ENCODE data around the gene IL1A. TPM values are rescaled to one million over a fixed set of nuclear protein-coding genes. Genes with fewer than 3 reads are reported as not detected.
"Not testable (repeated sequence)": the region's sequence is repeated elsewhere in the genome, so short reads cannot be mapped to it uniquely, and the experiment has no call there.

Gene IL1A
- total RNA-seq (2014; rRNA removed; shearing (Covaris generic)) = not detected in 2 replicates
- polyA plus RNA-seq (2015; cell fraction: cytosol; rRNA removed) = not detected in 2 replicates
- not detected in 2 replicates for polyA plus RNA-seq (2015; cell fraction: nucleus; rRNA removed)

- DNase-seq (ENCODE audit: low read depth, low spot score) = no peak
- in situ Hi-C loops (cut with HindIII; ENCODE audit: low pct_unique_long_range_greater_than_20kb, low sequenced_read_pairs) = no loop called here
These were observed at the start of gene IL1A for GRCh38 chr2:112784199-112785189. Gene IL1A, minus strand, starts transcription at chr2:112784493. Its CDS starts 723 bp downstream, at chr2:112783770.

- in situ Hi-C loops (cut with HindIII; ENCODE audit: low pct_unique_long_range_greater_than_20kb, low sequenced_read_pairs) = no loop called here
- DNase-seq (ENCODE audit: low read depth, low spot score) = no peak
These were observed 49.7 kb upstream of the IL1A start for GRCh38 chr2:112833976-112834375.

GRCh38 chr2:112833639-112833931 is 49.3 kb upstream of the IL1A start:
- in situ Hi-C loops (cut with HindIII; ENCODE audit: low pct_unique_long_range_greater_than_20kb, low sequenced_read_pairs); DNase-seq (ENCODE audit: low read depth, low spot score): not testable (repeated sequence)

DNA sequence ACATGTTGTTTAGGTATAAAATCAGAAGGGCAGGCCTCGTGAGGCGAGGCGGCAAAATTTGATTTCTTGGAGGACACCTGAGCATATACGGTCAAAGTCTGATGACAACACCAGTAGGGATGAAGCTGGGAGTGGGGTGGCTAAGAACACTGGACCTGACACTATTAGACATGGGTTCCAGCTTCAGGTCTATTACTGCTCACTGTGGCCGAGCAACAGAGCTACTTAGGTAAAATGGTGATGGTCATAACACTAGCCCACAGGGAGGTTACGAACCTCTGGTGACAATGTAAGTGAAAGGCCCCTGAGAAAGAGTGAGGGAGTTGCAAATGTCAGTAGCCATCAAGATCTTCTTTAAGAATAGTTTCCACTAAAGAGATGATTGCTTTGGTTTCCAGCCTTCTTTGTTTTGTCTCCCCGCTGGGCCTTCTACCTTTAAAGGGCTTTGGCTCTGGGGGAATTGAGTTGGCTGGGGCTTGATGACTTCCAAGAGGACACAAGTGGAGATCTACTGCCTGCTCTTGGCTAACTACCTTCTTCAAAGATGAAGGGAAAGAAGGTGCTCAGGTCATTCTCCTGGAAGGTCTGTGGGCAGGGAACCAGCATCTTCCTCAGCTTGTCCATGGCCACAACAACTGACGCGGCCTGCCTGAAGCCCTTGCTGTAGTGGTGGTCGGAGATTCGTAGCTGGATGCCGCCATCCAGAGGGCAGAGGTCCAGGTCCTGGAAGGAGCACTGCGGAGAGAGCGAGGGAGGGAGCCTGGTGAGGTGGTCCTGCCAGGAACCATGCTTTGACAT is 48.7 kb upstream of the IL1A start:
- in situ Hi-C loops (cut with HindIII; ENCODE audit: low pct_unique_long_range_greater_than_20kb, low sequenced_read_pairs) = no loop called here
- DNase-seq (ENCODE audit: low read depth, low spot score) = no peak

- in situ Hi-C loops (cut with HindIII; ENCODE audit: low pct_unique_long_range_greater_than_20kb, low sequenced_read_pairs) = no loop called here
- no peak for DNase-seq (ENCODE audit: low read depth, low spot score)
These were observed 47.9 kb upstream of the IL1A start for GRCh38 chr2:112831946-112832840.

- in situ Hi-C loops (cut with HindIII; ENCODE audit: low pct_unique_long_range_greater_than_20kb, low sequenced_read_pairs) = no loop called here
- no peak for DNase-seq (ENCODE audit: low read depth, low spot score)
These were observed 47.2 kb upstream of the IL1A start for GRCh38 chr2:112831513-112831845.

DNA sequence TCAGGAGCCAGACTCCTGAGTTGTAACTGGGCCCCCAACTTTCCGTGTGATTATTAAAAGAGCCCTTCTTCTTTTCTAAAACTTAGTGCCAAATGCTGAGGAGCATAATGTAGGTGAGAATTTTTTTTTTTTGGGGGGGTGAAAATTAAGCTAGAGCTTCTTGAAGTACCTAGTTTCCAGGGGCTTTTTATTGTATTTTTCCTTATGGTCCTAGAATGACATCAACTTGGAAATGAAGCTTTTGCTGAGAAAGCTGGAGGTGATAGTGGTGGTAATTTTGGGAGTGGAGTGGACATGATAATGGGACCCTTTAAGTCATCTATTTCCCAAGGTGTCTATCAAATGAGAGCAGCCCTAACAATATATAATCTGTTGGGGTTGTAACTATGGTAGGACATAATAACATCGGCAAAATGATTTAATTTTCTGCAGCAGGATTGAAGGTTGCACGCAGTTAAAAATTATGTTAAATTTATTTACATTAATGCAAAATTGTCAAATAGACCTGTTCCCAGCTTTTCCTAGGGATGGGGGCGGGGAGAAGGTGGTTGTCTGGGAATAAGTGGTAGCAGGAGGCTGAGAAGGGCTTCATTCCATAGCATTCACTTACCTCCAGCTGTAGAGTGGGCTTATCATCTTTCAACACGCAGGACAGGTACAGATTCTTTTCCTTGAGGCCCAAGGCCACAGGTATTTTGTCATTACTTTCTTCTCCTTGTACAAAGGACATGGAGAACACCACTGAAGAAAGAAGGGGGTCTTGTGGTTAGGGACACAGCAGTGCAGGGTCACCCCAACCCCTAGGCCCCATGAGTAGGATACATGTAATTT is 46.6 kb upstream of the IL1A start:
- no peak for DNase-seq (ENCODE audit: low read depth, low spot score)
- in situ Hi-C loops (cut with HindIII; ENCODE audit: low pct_unique_long_range_greater_than_20kb, low sequenced_read_pairs) = no loop called here

- no peak for DNase-seq (ENCODE audit: low read depth, low spot score)
- in situ Hi-C loops (cut with HindIII; ENCODE audit: low pct_unique_long_range_greater_than_20kb, low sequenced_read_pairs) = no loop called here
These were observed 45.8 kb upstream of the IL1A start for GRCh38 chr2:112829961-112830681.

- DNase-seq (ENCODE audit: low read depth, low spot score) = no peak
- in situ Hi-C loops (cut with HindIII; ENCODE audit: low pct_unique_long_range_greater_than_20kb, low sequenced_read_pairs) = no loop called here
These were observed 45.0 kb upstream of the IL1A start for GRCh38 chr2:112829101-112829960.

- in situ Hi-C loops (cut with HindIII; ENCODE audit: low pct_unique_long_range_greater_than_20kb, low sequenced_read_pairs) = no loop called here
- no peak for DNase-seq (ENCODE audit: low read depth, low spot score)
These were observed 44.0 kb upstream of the IL1A start for GRCh38 chr2:112828251-112828691.

DNA sequence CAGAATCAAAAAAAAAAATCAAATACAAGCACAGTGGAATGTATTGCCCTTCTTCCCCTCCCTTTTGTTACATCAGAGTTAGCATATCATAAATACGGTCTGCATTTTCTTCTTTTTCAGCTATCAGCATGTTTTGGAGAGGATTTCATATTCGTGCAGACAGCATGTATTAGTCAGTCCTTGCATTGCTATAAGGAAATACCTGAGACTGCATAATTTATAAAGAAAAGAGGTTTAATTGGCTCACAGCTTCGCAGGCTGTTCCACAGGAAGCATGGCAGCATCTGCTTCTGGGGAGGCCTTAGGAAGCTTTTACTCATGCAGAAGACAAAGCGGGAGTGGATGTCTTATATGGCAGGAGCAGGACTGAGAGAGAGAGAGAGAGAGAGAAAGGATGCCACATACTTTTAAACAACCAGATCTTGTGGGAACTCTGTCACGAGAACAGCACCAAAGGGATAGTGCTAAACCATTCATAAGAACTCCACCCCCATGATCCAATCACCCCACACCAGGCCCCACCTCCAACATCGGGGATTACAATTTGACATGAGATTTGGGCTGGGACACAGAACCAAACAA is 43.4 kb upstream of the IL1A start:
- in situ Hi-C loops (cut with HindIII; ENCODE audit: low pct_unique_long_range_greater_than_20kb, low sequenced_read_pairs) = no loop called here
- no peak for DNase-seq (ENCODE audit: low read depth, low spot score)

DNA sequence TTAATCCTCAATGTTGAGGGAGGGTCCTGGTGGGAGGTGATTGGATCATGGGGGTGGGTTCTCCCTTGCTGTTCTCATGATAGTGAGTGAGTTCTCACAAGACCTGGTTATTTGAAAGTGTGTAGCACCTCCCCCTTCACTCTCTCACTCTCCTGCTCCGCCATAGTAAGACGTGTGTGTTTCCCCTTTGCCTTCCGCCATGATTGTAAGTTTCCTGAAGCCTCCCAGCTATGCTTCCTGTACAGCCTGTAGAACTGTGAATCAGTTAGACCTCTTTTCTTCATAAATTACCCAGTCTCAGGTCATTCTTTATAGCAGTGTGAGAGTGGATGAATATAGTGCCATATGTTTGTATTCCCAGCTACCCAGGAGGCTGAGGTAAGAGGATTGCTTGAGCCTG is 42.7 kb upstream of the IL1A start:
- in situ Hi-C loops (cut with HindIII; ENCODE audit: low pct_unique_long_range_greater_than_20kb, low sequenced_read_pairs) = no loop called here

GRCh38 chr2:112825706-112826105 is 41.4 kb upstream of the IL1A start:
- DNase-seq (ENCODE audit: low read depth, low spot score) = no peak
- in situ Hi-C loops (cut with HindIII; ENCODE audit: low pct_unique_long_range_greater_than_20kb, low sequenced_read_pairs) = no loop called here

More for the DNA sequence above, 42.7 kb upstream of the IL1A start:
- DNase-seq (ENCODE audit: low read depth, low spot score) = no peak

GRCh38 chr2:112824694-112825085 is 40.4 kb upstream of the IL1A start:
- in situ Hi-C loops (cut with HindIII; ENCODE audit: low pct_unique_long_range_greater_than_20kb, low sequenced_read_pairs) = no loop called here
- no peak for DNase-seq (ENCODE audit: low read depth, low spot score)

GRCh38 chr2:112821682-112822081 is 37.4 kb upstream of the IL1A start:
- in situ Hi-C loops (cut with HindIII; ENCODE audit: low pct_unique_long_range_greater_than_20kb, low sequenced_read_pairs) = no loop called here
- DNase-seq (ENCODE audit: low read depth, low spot score) = no peak
